WTC11 (cell line): ENCODE measurements around the gene B4GALNT1.

Source experiments
- CTCF ChIP-seq: fragments of 200-600 bp; IDR thresholded peaks from 2 replicates; pipeline ENCODE4 v1.8.0; 2022; ENCODE audit warnings: antibody characterized with exemption
- JUN ChIP-seq: sonication (generic); formaldehyde crosslinking; IDR thresholded peaks from 2 replicates; pipeline ENCODE4 v1.8.0; 2023; ENCODE audit warnings: mild to moderate bottlenecking, missing genetic modification reagents
- SMAD4 ChIP-seq: sonication (generic); formaldehyde crosslinking; IDR thresholded peaks from 2 replicates; pipeline ENCODE4 v1.8.0; 2022; ENCODE audit warnings: mild to moderate bottlenecking, missing genetic modification reagents
- ZNF121 ChIP-seq: sonication (generic); formaldehyde crosslinking; IDR thresholded peaks from 2 replicates; pipeline ENCODE4 v1.8.0; 2023; ENCODE audit warnings: missing genetic modification reagents

GRCh38 chr12:57603324-57603723 is 29.7 kb downstream of the B4GALNT1 start:
- TF ChIP-seq CTCF, result no peak
- no peak for TF ChIP-seq SMAD4 (CRISPR knock-in tag)
- TF ChIP-seq ZNF121 (CRISPR knock-in tag), result no peak
- no peak for TF ChIP-seq JUN (CRISPR knock-in tag)
